ENCODE measurements around the gene MCTP1.

GRCh38 chr5:95252801-95253200 is 32.1 kb downstream of the MCTP1 start:
- TF ChIP-seq CTCF (IDR thresholded peaks at IDR 0.05; ENCODE audit: insufficient read depth, low read length) (no peak), POLR2AphosphoS5 (IDR thresholded peaks at IDR 0.05; ENCODE audit: low read depth) (no peak), SPI1 (IDR thresholded peaks at IDR 0.05; ENCODE audit: borderline replicate concordance, low read depth) (no peak), GABPA (IDR thresholded peaks at IDR 0.05; ENCODE audit: low read depth) (no peak), REST (IDR thresholded peaks at IDR 0.05; ENCODE audit: insufficient replicate concordance, low read depth) (no peak)
